Fibroblast of skin of right quadriceps (primary cell): ENCODE data around the gene POU6F2.

Source experiments
- DNase-seq: peaks from one replicate; pipeline ENCODE4 v3.0.0-alpha.2; 2013

The POU6F2 gene

DNA sequence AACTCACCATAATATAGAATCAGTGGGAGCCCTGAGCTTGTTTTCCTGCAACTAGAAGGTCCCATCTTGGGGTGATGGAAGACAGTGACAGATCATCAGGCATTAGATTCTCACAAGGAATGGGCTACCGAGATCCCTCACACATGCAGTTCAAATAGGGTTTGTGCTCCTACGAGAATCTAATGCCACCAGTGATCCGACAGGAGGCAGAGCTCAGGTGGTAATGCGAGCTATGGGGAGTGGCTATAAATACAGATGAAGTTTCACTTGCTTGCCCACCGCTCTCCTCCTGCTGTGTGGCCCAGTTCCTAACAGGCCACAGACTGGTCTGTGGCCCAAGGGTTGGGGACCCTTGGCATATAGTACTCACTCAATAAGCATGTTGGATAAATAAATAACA lies 93.4 kb downstream of the POU6F2 start:
- no peak for DNase-seq

DNA sequence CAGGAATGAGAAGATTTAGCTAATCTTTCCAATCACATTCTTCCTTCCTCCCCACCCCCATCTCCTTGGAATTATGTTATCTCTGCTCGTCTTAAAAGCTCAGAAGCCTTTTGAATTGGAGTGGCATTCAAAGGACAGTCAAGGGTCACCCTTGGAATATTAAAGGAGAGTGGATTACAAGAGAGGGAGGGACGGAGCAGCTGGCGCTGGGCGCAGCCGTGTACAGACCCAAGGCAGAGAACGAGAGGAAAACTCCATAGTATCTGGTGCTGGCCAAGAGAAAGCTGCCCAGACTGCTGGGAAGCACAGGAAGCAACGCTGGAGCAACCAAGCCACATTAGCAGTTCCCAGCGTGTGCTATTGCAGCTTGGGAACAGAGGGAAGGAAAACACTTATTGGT lies 95.7 kb downstream of the POU6F2 start:
- DNase-seq, result no peak

DNA sequence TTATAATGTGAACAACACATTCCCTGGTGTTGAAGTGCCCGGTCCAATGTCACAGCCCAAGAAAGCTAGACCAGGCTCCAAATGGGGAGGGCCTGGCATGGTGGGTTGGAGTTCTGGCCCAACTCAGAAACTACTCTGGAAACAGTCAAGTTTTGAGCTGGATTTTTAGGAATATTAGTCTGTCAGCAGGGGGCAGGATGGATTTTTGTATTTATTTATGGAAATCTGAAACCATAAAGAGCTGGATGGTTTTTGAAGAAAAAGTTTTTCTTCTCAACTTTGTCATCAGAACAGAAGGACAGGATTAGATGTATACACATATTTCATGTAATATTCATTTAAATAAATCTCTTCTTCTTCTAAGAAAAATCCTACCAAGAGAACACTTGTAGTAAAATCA lies 97.5 kb downstream of the POU6F2 start:
- DNase-seq, result no peak

DNA sequence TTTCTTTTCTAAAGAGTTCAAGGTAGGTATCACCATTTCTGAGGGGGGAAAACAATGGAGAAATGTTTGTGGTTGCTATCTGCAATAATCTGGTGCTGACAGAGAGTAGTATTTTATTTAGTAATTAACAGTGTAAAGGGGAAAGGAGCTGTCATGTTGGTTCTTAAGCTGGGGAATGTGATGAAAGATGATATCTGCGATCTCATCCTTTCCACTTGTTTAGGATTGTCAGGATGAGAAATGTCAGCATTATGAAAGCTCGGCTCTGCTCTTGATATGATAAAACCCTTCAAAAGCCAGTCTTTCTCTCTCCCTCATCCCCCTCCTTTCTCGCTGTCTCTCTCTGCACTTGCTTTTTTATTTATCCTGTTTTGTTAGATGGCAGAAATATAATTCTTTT lies 106.1 kb downstream of the POU6F2 start:
- DNase-seq, result no peak

DNA sequence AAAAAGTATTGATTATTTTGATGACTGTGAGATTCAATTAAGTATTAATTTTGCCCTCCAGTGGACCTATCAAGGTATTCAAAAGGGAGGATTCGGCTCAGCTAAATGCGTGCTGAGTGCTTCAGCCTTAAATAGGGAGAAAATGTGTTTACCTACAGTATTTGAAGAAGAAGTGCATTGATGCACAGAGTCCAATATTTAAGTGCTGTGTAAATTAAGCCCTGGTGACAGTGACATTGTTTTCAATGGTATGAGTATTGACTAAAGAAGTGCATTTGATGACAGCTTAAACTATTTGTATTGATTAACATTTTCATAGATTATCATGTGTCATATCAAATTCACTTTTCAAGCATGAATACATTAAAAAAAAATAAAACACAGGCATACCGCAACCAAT lies 106.6 kb downstream of the POU6F2 start:
- DNase-seq, result no peak

DNA sequence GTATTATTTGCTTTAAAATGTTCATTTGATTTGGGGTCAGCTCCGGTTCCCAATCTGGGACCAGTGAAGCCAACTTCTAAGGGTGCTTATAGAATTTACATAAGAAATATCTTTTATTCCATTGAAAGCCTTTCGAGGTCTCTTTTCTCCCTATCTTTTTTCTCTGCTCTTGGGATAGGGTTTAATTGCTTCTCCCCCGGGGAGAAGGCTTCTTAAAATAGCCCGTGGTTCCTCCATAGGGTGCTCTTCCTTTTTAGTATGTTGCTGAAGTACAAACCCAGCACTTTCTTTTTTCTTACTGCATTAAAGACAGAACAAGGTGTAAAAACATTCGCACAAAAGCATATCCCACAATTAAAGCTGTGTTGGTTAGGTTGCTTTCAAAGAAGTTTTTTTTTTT lies 107.5 kb downstream of the POU6F2 start:
- DNase-seq, result no peak

DNA sequence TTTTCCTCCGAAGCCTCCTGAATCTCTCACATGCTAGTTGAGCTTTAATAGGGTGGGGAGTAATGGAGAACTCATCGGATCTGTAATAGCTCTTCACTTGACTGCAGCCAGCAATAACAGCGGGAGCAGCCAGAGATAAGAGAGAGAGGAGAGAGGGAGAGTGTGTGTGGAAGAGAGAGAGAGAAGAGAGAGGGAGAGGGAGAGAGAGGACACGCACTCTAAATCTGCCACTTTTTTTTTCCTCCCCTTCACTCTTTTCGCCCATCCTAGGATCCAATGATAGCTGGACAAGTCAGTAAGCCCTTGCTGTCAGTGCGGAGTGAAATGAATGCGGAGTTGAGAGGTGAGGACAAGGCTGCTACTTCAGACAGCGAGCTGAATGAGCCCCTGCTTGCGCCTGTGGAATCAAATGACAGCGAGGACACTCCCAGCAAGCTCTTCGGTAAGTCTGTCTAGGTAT lies 107.9 kb downstream of the POU6F2 start:
- DNase-seq, result peak; percentile 13

DNA sequence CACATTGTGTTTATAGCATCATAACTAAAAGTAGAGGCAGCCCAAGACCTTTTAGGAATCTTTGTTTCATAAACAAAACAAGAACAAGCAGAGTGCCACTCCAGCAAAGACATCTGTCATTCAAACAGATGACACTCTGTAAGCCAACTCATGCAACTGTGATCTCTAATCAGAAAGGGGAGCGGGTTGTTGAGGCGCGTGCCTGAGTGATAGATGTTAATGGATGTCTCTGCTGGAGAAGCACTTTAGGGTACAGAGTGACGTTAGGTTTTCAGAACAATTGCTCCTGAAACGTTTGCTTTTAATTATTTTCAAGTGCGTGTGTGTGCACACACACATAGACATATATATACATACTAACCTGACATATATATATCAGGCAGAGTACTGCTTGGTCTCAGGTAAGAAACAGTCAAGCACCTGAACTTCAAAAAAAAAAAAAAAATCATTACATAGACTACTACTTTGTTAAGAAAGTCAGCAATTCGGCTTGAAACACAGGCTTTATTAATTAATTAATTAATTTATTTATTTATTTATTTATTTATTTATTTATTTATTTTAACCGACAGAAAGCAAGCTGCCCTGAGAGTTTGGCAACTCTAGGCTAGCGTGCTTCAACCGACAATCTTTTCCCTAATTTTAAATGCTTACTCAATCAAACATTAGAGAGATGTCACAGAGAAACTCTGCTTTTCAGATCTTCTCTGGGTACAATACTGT lies 109.1 kb downstream of the POU6F2 start:
- no peak for DNase-seq

DNA sequence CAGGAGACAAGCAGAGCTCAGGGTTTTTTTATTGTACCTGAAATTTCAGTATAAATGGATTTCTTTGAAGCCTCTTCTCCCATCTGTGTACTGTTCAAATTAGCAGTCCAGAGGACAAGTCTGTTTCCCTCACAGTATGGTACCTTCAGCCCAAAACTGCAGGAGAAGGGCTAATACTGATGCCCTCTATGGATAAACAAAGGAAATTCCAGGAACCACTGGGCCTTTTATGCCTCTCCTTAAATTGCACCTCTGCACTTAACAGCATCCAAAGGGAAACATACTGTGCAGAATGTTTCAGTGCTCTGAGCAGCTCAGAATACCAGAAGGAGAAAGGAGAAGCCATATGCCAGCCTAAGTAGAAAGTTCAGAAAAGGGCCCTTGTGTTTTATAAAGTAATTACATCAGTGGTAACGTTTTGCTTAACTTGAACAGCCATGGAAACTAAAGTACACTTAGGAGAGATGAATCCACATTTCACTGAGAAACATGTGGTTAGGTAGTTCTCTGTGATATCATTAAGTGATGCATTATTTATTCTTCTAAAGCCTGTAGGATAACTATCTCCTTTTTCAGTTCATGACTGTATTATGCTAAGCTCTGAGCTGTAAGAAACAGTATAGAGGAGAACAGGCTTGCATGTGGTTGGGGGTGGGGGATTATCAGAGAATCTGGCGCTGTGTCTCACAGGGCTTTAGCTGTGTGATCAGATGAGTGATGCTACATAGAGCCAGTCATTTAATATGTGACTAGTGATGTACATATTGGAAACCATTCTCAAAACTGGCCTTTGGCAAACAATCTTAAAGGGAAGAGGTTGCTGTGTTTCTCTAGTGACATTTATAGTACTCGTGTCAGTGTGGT lies 111.3 kb downstream of the POU6F2 start:
- no peak for DNase-seq

DNA sequence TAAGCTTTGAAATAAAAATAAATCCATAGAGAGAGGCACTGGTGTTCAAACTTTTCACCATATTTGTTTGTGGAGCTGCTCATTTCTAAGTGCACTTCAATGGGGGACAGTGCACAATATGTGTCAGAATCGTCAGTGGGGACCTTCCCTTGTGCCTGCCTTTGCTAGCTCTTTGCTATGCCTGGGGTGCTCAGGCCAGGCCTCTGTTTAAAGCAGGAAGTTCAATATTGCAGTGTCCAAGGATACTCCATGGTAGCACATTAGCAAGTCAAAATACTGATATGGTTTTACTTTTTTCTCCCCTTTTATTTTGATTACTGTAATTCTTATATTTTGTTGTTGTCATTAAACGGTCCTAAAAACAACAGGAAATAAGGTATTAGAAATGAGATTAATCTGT lies 113.4 kb downstream of the POU6F2 start:
- DNase-seq, result no peak

DNA sequence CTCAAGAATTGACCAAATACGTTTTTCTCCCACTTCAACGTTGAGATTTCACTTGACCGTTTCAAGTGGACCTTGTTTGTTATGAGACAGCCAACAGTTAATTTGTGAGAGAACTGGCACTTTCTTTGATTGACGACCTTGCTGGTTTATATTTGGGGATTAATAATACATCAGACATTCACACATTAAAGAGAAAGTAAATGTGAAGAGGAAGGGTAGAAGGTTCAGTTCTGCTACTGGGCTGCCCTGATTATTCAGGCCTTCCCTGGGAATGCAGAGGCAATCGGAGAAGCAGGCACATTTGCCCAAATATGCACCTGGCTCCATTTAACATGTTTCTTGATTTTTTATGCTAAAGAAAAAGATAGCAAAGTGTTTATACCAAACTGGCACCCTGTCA lies 114.1 kb downstream of the POU6F2 start:
- no peak for DNase-seq

DNA sequence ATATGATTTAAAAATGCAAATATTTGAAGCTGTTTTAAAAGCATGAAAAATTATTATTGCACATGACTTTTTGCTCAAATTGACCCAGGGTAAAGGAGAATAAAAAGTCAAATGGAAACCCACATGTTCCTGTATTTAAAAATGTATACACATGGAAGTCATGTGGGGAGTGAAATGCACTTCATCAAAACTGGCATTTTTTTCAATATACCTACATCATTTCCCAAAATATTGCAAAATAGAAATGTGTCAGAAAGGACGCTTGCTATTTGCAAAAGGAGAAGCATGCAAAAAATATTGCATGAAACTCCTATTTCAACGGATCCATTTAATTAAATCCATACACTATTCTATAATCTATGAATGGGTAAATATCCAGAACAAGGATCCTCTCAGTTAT lies 117.0 kb downstream of the POU6F2 start:
- DNase-seq, result no peak

DNA sequence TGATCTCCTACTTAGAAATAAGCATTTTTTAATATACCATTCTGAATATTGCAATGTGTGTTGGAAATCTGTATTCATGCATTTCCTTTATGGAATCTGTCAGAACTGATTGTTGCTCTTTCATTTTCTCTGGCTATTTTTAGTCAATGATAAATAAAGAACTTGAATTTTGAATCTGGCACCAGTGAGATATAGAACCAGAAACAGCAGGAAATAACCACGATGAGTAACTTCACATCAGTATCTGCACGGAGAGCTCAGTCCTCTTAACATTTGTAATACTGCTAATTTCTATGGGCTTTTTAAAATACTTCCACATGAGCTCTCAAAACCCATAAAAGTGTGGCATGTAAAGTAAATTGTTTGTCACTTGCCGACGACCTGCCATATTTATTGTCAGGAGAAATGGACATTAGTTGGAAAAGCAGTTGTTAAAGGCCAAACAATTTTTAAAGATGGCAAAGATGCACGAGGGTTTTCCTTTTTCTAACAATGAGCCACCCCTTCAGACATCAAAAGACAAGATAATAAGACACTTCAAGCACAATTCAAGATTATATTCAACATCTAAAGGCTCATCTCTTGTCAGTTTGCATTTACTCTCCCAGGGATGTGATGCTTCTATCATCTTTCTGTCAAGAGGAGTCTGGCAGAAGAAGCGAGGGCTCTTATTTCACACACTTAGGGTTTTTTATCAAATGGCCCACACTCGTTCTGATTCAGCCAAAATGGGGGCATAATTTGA lies 118.3 kb downstream of the POU6F2 start:
- peak; percentile 14 for DNase-seq

DNA sequence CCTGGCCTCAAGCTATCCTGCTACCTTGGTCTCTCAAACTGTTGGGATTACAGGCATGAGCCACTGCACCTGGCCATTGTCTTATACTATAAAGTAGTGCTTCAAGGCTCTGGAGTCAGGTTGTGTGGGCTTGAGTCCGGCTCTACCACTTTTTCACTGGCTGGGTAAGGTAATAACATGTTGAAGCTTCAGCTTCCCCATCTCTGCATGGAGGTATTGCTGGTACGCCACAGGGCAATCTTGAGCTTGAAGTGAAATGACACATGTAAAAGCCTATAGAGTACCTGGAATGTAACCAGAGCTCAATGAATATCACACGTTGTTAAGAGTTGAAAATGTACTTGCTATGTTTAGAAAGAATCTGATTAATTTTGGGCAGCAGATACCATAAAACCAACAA lies 120.8 kb downstream of the POU6F2 start:
- no peak for DNase-seq

DNA sequence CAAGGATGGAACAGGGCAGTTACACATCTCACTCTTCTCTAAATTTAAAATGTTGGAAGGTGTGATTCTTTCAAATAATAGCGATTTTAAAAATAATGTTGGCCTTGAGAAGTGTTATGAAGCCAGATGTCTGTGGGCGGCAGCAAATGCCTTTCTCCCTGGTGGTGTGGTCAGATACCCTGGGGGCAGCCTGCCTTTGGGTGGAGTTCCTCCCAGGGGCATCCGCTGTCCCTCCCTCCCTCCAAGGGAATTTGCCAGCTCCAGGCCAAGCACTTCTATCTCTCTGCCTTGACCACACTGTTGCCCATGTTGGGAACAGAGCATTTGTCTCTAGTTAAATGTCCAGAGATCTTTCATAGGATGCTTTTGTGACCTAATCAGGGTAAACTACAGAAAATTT lies 121.4 kb downstream of the POU6F2 start:
- no peak for DNase-seq

DNA sequence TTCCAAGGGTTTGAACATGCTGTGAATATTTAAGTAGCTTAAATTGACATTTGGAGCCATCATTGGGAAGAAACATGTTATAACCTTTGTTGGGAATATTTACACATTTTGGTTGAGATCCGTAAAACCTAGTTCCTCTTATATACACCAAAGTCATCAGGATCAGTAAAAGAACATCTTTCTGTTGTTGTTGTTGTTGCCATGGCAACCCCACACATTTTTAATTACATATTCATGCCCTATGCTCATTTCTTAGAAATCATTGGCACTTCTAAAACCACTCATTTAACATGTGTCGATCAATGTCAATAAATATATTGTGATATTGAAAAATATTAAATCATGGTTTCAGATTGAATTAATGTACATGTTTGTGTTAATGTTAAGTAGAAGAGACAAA lies 122.6 kb downstream of the POU6F2 start:
- DNase-seq, result no peak

DNA sequence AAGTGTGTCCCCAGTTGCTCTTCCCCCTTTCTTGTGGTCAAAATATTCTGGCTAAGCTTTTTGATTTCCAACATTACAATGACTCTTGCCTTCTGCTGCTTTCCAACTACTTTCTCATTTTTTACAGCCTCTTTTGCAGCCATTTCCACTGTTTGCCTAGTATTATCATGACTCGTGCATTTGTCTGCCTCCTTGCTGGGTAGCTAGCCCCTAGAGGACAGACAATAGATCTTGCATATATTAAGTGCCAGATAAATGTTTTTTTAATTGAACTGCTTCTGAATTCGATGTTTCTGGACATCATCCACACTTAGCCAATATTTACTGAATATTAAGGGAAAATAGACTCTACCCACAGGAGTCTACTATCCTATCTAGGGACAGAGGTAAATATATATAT lies 124.5 kb downstream of the POU6F2 start:
- DNase-seq, result no peak

DNA sequence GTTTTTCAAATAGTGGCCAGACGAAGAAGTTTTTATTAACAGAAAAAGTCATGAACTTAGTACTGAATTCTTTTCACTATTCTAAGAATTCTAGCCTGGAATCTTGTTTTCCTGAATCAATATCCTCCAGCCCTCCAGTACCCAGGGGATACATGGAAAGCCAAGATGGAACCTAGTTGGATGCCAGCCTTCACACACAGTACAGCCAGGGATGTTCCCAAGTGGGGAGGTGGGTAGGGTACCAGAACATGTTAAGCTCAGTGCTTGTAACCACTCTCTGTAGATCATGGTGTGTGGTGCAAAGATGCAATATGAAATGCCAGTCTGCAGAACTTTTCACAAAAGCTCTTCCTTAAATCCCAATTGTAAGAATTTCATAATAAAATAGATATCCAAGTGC lies 128.0 kb downstream of the POU6F2 start:
- DNase-seq, result no peak

DNA sequence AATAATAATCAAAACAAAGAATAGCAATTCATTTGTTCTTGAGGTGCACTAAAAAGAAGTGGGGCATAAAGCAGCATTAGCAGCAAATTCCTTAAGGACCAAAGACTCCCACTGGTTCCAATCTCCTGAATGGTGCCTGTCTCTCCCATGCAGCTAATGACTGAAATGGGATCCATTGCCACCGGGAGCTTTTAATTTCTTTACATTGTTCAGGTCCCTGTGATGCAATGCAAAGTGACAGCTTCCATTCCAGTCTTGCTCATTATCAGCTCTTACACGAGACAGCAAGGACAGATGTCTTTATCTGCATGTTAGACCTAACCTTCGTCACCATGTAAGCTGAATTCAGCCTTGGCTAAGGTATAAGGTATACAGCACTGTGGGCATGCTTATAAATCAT lies 148.1 kb downstream of the POU6F2 start:
- DNase-seq, result no peak

DNA sequence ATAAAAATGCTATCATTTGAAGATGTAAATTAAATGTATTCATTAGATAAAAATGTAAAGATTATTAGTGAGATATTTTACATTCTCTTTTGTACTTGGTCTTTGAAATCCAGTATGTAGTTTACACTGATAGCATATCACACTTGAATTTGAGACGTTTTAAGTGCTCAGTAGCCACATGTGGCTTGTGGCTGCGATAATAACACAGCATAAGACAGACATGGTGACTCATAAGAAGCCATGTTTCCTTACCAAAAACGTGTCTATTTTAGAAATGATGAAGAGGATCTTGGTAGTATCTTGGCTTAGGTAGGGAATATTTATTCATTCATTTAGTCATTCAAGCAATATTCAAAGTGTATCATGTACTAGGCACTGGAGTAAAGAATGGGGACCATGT lies 149.3 kb downstream of the POU6F2 start:
- DNase-seq, result no peak

DNA sequence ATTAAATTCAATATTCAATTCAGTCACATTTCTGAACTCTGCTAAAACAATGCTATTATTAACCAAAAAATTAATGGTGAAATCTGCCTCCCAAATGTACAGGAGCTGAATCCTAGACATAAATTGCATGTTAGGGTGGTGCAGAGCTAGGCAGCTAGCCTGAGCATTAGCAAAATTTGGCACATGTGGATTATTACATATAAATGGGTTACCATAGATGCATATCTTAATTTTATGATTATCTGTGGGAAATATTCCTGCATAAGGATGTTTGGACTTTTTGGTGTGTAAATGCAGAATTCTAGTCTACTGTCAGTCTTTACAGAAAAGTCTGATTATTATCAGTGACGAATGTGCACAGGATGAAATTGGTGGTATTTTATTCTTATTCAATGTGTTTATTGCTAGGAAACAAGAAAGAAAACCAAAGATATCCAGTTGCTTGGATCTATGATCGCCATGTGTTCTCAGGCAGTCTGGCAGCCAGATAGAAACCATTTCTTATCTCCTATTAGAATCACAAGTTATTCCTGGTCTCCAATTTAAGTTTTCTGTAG lies 150.7 kb downstream of the POU6F2 start:
- no peak for DNase-seq

DNA sequence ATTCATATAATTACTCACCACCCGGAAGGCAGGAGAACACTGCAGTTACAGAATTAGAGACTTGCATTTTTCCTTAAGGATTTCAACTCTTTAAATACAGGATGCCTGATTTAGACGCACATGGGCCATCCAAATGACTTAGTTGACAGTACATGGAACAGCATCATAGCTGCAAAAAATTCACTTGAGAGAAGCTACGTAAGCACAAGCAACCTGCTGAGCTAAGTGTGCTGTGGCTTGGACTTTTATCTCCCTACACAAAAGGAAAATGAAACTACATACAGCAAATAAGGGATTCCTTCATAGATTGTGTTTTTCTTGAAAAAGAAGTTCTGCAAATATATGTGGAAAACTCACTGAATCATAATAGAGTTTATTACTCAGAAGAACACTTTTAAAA lies 152.6 kb downstream of the POU6F2 start:
- DNase-seq, result no peak

DNA sequence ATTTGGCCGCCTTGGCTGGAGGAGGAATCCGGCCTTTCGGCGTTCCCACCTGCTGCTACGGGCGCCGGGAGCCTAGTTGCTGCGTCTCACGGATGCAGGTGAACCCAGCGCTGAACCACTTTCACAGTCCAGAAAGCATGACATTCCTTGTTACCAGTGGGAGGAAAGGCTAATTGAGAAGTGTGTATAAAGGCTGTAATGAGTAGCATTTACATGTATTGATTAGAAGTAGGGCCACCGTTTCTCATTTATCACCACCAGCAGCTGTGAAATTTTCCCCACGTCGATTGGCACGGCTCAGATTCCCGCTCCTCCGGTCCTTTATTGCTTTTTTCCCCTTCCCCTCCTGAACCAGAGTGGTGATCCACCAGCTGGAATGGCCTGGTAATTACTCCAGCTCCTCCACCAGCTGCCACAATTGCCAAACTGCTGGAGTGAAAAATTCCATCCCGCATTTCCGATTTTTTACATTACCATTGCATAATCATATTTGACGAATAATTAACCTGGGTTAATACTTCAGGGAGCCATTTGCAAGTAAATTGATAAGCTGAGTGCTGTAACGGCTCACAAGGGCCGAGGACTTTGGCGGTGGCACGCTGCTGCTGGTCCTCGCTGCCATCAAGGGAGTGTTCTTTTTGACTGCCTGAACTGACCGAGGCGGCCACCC lies 153.3 kb downstream of the POU6F2 start:
- no peak for DNase-seq
